GM23248 (cell line): ENCODE results near the gene USP30.

Experiments used
- EZH2 ChIP-seq: fragments of 200-600 bp; sonication (generic); IDR thresholded peaks from 2 replicates; pipeline ENCODE4 v1.6.1; 2018; ENCODE audit warnings: antibody characterized with exemption, mild to moderate bottlenecking; ENCODE audit not compliant: insufficient read depth, poor library complexity, severe bottlenecking
- EZH2phosphoT487 ChIP-seq: fragments of 200-600 bp; sonication (generic); IDR thresholded peaks from 2 replicates; pipeline ENCODE4 v1.6.1; 2018; ENCODE audit warnings: antibody characterized with exemption, moderate library complexity, mild to moderate bottlenecking, low read depth; ENCODE audit not compliant: insufficient read depth

DNA sequence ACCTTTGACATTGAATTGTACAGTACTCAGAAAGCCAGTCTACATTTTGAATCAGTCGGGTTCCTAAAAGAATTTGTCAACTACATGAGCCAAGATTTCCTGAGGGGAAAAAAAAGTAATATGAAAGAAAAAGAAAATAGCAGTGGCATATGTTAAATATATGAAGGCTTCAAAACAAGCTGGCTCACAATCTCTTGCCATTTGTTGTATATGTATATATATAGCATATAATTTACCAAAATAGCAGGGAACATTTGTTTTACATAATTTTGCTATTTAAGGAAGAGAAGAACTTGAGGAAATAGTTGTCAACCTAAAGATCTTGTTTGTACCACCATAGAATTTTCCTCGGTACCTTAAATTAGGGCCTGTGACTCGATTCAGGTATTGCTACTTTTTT is 48.4 kb upstream of the USP30 start:
- TF ChIP-seq EZH2 (no peak), EZH2phosphoT487 (no peak)
